ENCODE data around the gene GRIA3. TPM values are rescaled to one million over a fixed set of nuclear protein-coding genes. Genes with fewer than 3 reads are reported as not detected.

GRIA3 gene
- total and polyA plus RNA-seq, 10 of the 15 experiments (the other 5 are each of a cell fraction or from before 2014, with no cell fraction given), result 0.45 to 4.3 (median 2.2) TPM

DNA sequence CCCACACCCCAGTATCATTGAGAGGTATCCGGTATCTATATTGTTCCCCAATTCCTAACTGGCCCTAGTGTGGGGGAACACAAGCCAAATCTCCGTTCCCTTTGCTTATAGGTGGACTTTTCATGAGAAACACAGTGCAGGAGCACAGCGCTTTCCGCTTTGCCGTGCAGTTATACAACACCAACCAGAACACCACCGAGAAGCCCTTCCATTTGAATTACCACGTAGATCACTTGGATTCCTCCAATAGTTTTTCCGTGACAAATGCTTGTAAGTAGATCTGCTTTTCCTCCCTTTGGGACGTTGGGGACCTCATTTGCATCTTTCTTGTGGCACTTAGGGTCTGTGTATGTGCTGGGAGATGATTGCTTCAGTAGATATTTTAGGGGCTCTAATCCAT is 1.6 kb downstream of the GRIA3 start:
- Histone ChIP-seq H3K4me2 (ENCODE audit: control insufficient read depth, insufficient read depth) (no peak overlapping the region), H2AFZ (ENCODE audit: control insufficient read depth, low read depth, low read length) (no peak overlapping the region), H4K20me1 (ENCODE audit: control insufficient read depth, insufficient read depth) (no peaks in the 10 kb centered on the region), H3K27ac (ENCODE audit: control insufficient read depth, insufficient read depth) (no peak overlapping the region), H3K4me1 (ENCODE audit: control insufficient read depth, insufficient read depth, low read length) (no peaks in the 10 kb centered on the region), H3K9me3 (replicated peaks; ENCODE audit: control insufficient read depth, insufficient read depth, low read length) (no peaks in the 10 kb centered on the region), H3K79me2 (ENCODE audit: control insufficient read depth, insufficient read depth, low read length) (no peaks in the 10 kb centered on the region), H3K36me3 (ENCODE audit: control insufficient read depth in 2 of 2, insufficient read depth in 2 of 2, low read length in 1 of 2) (no peaks in the 10 kb centered on the region), H3K4me3 (no peak overlapping the region), H3K9ac (ENCODE audit: control insufficient read depth, insufficient read depth, low read length) (no peak overlapping the region), H3K27me3 (replicated peaks in 1 of 2; ENCODE audit: control insufficient read depth in 2 of 2, insufficient read depth in 2 of 2, low read length in 1 of 2) (no peaks in the 10 kb centered on the region)
- TF ChIP-seq CREB1 (IDR thresholded peaks at IDR 0.05; ENCODE audit: low read depth) (no peak), JUND (IDR thresholded peaks at IDR 0.05; ENCODE audit: low read depth, low read length) (no peak), E2F4 (IDR thresholded peaks at IDR 0.05; ENCODE audit: low read depth, low read length) (no peak), ELK1 (IDR thresholded peaks at IDR 0.05; ENCODE audit: low read depth, low read length) (no peak), FOS (IDR thresholded peaks at IDR 0.05; ENCODE audit: borderline replicate concordance, extremely low read depth, insufficient read length) (no peak), FOXK2 (IDR thresholded peaks at IDR 0.05) (no peak), ZNF384 (IDR thresholded peaks at IDR 0.05; ENCODE audit: borderline replicate concordance, low read depth, low read length) (no peak), HDAC6 (IDR thresholded peaks at IDR 0.05; ENCODE audit: unreplicated experiment) (no peak), JUNB (IDR thresholded peaks at IDR 0.05) (no peak), ZNF207 (IDR thresholded peaks at IDR 0.05; ENCODE audit: borderline replicate concordance) (no peak), PAX8 (IDR thresholded peaks at IDR 0.05) (no peak)
- FAIRE-seq (no peak), ATAC-seq (no peak), DNase-seq (ENCODE audit: low read depth, low spot score) (no peak)
- RAD21 ChIA-PET (ENCODE audit: unreplicated experiment), result no interaction called here
- CTCF ChIA-PET, result no interaction called here
- SMC1A ChIA-PET (ENCODE audit: uncharacterized antibody, unreplicated experiment), result interaction anchor here (1.1 to 1.6 kb wide), 2 partner anchors 10 to 155 kb away, joined by 3 to 4 read pairs; no protein-coding TSS in a partner anchor
- 19% methylated on average over 9 of the region's 9 CpGs for WGBS (ENCODE audit: insufficient coverage, insufficient replicate concordance, low lambda C conversion rate, missing lambda C conversion rate)
- BruUV-seq (replicated peaks), result no TSS peak
- intact Hi-C loops (cut with micrococcal nuclease; ENCODE audit: unreplicated experiment) (no loop called here), in situ Hi-C loops (cut with MboI) (loop anchor here (10.0 kb wide), 1 partner anchor 239 kb away; no protein-coding TSS in a partner anchor)
- POLR2A ChIA-PET, result no interaction called here
